GM12873 (cell line): ENCODE results near the gene ABHD17C.

ENCODE experiments used
- TF ChIP-seq, protein P1 (sequence below): IDR thresholded peaks from 2 replicates; pipeline ENCODE4 v1.5.1; 2012; ENCODE audit warnings: low read depth, mild to moderate bottlenecking, moderate library complexity, low read length, control low read depth; ENCODE audit not compliant: insufficient read depth; ENCODE audit errors: missing control alignments

Gene ABHD17C

GRCh38 chr15:80744415-80744814 is 49.3 kb downstream of the ABHD17C start:
- TF ChIP-seq, protein P1, sequence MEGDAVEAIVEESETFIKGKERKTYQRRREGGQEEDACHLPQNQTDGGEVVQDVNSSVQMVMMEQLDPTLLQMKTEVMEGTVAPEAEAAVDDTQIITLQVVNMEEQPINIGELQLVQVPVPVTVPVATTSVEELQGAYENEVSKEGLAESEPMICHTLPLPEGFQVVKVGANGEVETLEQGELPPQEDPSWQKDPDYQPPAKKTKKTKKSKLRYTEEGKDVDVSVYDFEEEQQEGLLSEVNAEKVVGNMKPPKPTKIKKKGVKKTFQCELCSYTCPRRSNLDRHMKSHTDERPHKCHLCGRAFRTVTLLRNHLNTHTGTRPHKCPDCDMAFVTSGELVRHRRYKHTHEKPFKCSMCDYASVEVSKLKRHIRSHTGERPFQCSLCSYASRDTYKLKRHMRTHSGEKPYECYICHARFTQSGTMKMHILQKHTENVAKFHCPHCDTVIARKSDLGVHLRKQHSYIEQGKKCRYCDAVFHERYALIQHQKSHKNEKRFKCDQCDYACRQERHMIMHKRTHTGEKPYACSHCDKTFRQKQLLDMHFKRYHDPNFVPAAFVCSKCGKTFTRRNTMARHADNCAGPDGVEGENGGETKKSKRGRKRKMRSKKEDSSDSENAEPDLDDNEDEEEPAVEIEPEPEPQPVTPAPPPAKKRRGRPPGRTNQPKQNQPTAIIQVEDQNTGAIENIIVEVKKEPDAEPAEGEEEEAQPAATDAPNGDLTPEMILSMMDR, result no peak

DNA sequence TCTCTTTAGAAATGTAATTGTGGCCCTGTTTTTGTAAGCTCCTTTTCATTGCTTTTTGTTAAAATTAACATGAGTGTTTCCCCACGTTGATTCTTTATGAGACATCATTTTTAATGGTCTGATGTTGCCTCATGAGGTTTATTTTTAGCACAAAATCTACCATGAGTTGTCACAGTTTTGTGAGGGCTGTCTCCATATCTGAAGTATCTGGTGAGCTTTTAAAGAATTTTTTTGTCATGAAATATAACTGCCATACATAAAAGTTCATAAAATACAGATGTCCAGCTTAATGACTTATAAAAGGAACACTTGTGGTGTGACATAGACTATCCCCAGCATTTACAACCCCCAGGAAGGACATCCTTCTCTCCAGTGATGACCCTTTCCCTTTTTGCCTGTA is 49.7 kb downstream of the ABHD17C start:
- TF ChIP-seq, protein P1, result no peak

DNA sequence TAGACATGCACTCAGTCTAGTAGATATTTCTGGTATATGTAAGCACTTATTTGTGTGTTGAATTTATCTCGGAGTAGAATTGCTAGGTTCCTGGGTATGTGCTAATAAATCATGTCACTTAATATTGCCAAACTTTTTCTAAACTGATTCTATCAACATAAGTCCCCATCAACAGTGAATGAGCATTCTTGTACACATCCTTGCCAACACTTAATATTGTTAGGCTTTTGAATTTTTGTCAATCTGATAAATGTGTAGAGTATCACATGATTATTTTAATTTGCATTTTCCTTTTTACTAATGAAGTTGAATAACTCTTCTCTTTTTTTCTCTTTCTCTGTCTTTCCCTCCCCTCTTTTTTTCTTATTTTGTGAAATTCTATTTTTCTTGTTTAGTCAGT is 50.8 kb downstream of the ABHD17C start:
- TF ChIP-seq, protein P1, result no peak

DNA sequence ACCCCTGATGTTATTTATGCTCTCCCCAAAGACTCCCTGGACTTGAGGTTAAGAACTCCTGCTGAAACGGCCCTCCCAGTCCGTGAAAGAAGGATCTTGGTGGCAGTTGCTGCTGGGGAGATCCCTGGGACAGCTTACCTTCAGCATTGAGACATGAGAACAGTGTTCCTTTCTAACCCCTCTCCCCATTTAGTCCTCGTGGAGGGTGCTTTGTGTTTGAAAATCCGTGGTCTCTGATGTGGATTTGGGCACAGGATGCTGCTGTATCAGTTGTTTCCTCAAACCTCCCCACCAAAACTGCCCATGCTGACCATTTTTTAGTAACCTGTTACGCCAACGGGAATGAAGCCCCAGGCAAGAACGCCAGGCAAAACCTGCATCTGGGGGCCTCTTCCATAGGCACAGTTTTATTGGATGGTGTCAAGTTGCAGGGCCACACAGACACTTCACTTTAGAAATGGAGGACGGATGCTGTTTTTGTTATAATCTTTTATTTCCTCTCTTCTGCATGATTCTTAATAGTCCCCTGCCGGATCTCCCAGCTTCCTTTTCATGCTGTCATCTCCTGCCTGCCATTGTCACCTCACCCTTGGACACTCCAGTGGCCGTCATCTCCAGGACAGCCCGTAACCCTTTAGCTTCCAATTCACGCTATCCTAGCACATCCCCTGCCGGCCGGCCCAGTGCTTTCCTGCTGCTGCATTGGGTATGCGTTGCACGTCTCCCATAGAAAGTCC is 52.4 kb downstream of the ABHD17C start:
- TF ChIP-seq, protein P1, result no peak

GRCh38 chr15:80749589-80749988 is 54.5 kb downstream of the ABHD17C start:
- TF ChIP-seq, protein P1, result no peak

DNA sequence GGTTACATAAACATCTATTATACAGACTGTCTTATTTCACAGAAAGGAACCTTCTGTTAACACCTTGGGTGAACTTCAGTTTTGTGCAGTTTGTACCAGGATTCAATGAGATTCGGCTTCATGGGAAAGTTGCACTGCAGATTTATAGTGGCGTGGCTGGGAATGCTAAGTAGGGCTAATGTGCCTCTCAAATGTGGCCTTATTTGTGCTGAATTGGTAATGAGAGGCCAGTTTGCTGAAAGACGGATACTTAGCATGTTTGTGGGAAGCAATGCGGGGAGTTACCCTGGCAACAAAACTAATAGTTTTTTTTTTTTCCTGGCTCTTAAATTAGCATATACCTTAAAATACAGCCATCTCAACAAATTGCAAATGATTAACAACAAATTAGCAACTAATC is 55.5 kb downstream of the ABHD17C start:
- TF ChIP-seq, protein P1, result no peak

DNA sequence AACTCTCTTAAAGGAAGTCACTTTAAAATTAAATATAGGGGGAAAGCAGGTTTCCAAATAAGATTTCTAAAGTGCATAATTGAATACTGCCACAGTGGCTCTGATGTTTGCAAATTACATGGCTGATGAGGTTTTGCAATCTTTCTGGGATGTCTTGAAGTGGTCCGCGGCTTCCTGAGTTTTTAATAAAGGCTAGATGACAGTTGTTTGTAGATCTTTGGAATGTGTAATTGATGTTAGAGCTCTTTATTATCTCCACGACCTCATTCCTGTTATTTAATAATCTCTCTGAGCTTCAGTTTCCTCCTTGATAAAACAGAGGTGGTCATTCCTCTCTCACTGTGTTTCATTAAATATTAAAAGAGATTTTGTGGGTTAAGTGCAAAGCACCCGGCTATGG is 57.1 kb downstream of the ABHD17C start:
- TF ChIP-seq, protein P1, result no peak
